Neural progenitor cell (in vitro differentiated cells): ENCODE data around the gene PNPLA7.
"Not testable (repeated sequence)": the region's sequence is repeated elsewhere in the genome, so short reads cannot be mapped to it uniquely, and the experiment has no call there.

Source experiments
- CTCF ChIP-seq: fragments of 200-600 bp; sonication (generic); IDR thresholded peaks from 2 replicates; pipeline ENCODE4 v1.5.1; 2017; ENCODE audit warnings: antibody characterized with exemption, mild to moderate bottlenecking
- EZH2 ChIP-seq: fragments of 200-600 bp; sonication (generic); IDR thresholded peaks from 2 replicates; pipeline ENCODE4 v1.6.1; 2017; ENCODE audit warnings: antibody characterized with exemption, mild to moderate bottlenecking, moderate library complexity
- EZH2phosphoT487 ChIP-seq: fragments of 200-600 bp; sonication (generic); IDR thresholded peaks from 2 replicates; pipeline ENCODE4 v1.6.1; 2017; ENCODE audit warnings: antibody characterized with exemption

- not testable (repeated sequence) for TF ChIP-seq CTCF, EZH2, EZH2phosphoT487
Observed at GRCh38 chr9:137451264-137452005, 98.8 kb downstream of the PNPLA7 start.
